ENCODE data around the gene PIK3R6. TPM values are rescaled to one million over a fixed set of nuclear protein-coding genes. Genes with fewer than 3 reads are reported as not detected.

The PIK3R6 gene
- total and polyA plus RNA-seq, 4 experiments from 2014 or later: 0.13 to 0.47 (median 0.21) TPM

GRCh38 chr17:8868529-8868951 is 1.1 kb upstream of the PIK3R6 start:
- POLR2A ChIA-PET (ENCODE audit: partially characterized antibody): interaction anchor here (1.7 kb wide), 1 partner anchor 97 kb away, joined by 4 read pairs; the partner anchor contains the start of gene PIK3R5
- CTCF ChIA-PET (ENCODE audit: partially characterized antibody): interaction anchor here (1.9 kb wide), 1 partner anchor 130 kb away, joined by 8 read pairs; no protein-coding TSS in a partner anchor
- no peak overlapping the region for H3K27ac ChIP-seq (ENCODE audit: low read depth, low read length)

GRCh38 chr17:8868092-8868491 is 618 bp upstream of the PIK3R6 start:
- H3K4me3 ChIP-seq (ENCODE audit: low read length in 2 of 2): no peak overlapping the region
- no peaks in the 10 kb centered on the region for H3K27me3 ChIP-seq (ENCODE audit: insufficient read depth, low read length)
- DNase-seq: no peak
- H3K4me1 ChIP-seq (ENCODE audit: insufficient read depth, low read length): peaks cover 17% of the 10 kb centered on the region
- no peaks in the 10 kb centered on the region for H3K36me3 ChIP-seq (ENCODE audit: insufficient read depth, low read length)
- POLR2A ChIA-PET (ENCODE audit: partially characterized antibody): interaction anchor here (0.9 to 1.7 kb wide), 2 partner anchors 8 to 98 kb away, joined by 3 to 4 read pairs; partner anchors contain the start of gene PIK3R5
- no peaks in the 10 kb centered on the region for H3K9me3 ChIP-seq (ENCODE audit: control insufficient read depth in 1 of 2, low read length in 2 of 2)
- Mint-ChIP-seq H3K36me3 (peaks cover 0 to 7% of the 10 kb centered on the region in 2 donors), H3K4me1 (peaks cover 17 to 33% (median 27%) of the 10 kb centered on the region in 4 donors), H3K9me3 (peaks cover 0 to 3% (median 0%) of the 10 kb centered on the region in 8 donors), H3K27ac (peak overlapping the region in 5 of 7 donors; percentile 7 to 90 (median 59)), H3K27me3 (no peaks in the 10 kb centered on the region), H3K4me3 (peak overlapping the region; percentile 26 to 89 (median 73))
- H3K27ac ChIP-seq (ENCODE audit: low read depth, low read length): no peak overlapping the region
- intact Hi-C loops (cut with micrococcal nuclease): no loop called here
- CTCF ChIA-PET (ENCODE audit: partially characterized antibody): interaction anchor here (0.9 to 1.9 kb wide), 2 partner anchors 27 to 130 kb away, joined by 3 to 8 read pairs; no protein-coding TSS in a partner anchor

More at GRCh38 chr17:8868529-8868951, 1.1 kb upstream of the PIK3R6 start:
- intact Hi-C loops (cut with micrococcal nuclease): no loop called here
- Mint-ChIP-seq H3K27ac (peak overlapping the region in 3 of 7 donors; percentile 19 to 90 (median 23)), H3K4me1 (peaks cover 17 to 37% (median 27%) of the 10 kb centered on the region in 4 donors), H3K36me3 (peaks cover 0 to 7% of the 10 kb centered on the region in 2 donors), H3K4me3 (peak overlapping the region in 3 of 8 donors; percentile 32 to 56 (median 50)), H3K27me3 (no peaks in the 10 kb centered on the region), H3K9me3 (peaks cover 0 to 3% (median 0%) of the 10 kb centered on the region in 8 donors)
- no peaks in the 10 kb centered on the region for H3K27me3 ChIP-seq (ENCODE audit: insufficient read depth, low read length)
- DNase-seq: no peak
- no peaks in the 10 kb centered on the region for H3K36me3 ChIP-seq (ENCODE audit: insufficient read depth, low read length)
- H3K9me3 ChIP-seq (ENCODE audit: control insufficient read depth in 1 of 2, low read length in 2 of 2): no peaks in the 10 kb centered on the region
- H3K4me3 ChIP-seq (ENCODE audit: low read length in 2 of 2): no peak overlapping the region
- H3K4me1 ChIP-seq (ENCODE audit: insufficient read depth, low read length): peaks cover 17% of the 10 kb centered on the region

GRCh38 chr17:8865811-8866210 is 1.7 kb downstream of the PIK3R6 start:
- peaks cover 0 to 3% (median 0%) of the 10 kb centered on the region in 8 donors for H3K9me3 Mint-ChIP-seq
- no peaks in the 10 kb centered on the region for H3K27me3 Mint-ChIP-seq
- peaks cover 0 to 7% of the 10 kb centered on the region in 2 donors for H3K36me3 Mint-ChIP-seq
- DNase-seq: no peak
- CTCF ChIA-PET (ENCODE audit: partially characterized antibody): interaction anchor here (1.5 kb wide), 1 partner anchor 132 kb away, joined by 3 read pairs; no protein-coding TSS in a partner anchor
- H3K27ac Mint-ChIP-seq: no peak overlapping the region
- Histone ChIP-seq H3K4me3 (ENCODE audit: low read length in 2 of 2) (no peak overlapping the region), H3K27me3 (ENCODE audit: insufficient read depth, low read length) (no peaks in the 10 kb centered on the region), H3K36me3 (ENCODE audit: insufficient read depth, low read length) (no peaks in the 10 kb centered on the region), H3K4me1 (ENCODE audit: insufficient read depth, low read length) (peaks cover 17% of the 10 kb centered on the region), H3K27ac (ENCODE audit: low read depth, low read length) (no peak overlapping the region), H3K9me3 (ENCODE audit: control insufficient read depth in 1 of 2, low read length in 2 of 2) (no peaks in the 10 kb centered on the region)
- no peak overlapping the region for H3K4me3 Mint-ChIP-seq
- H3K4me1 Mint-ChIP-seq: peaks cover 30 to 50% (median 40%) of the 10 kb centered on the region in 4 donors
- POLR2A ChIA-PET (ENCODE audit: partially characterized antibody): interaction anchor here (1.0 kb wide), 1 partner anchor 13 kb away, joined by 4 read pairs; no protein-coding TSS in a partner anchor
- intact Hi-C loops (cut with micrococcal nuclease): no loop called here

GRCh38 chr17:8865385-8865784 is 2.1 kb downstream of the PIK3R6 start:
- Mint-ChIP-seq H3K36me3 (peaks cover 0 to 7% of the 10 kb centered on the region in 2 donors), H3K27me3 (no peaks in the 10 kb centered on the region), H3K27ac (no peak overlapping the region), H3K9me3 (peaks cover 0 to 3% (median 0%) of the 10 kb centered on the region in 8 donors), H3K4me1 (peaks cover 30 to 50% (median 40%) of the 10 kb centered on the region in 4 donors), H3K4me3 (peak overlapping the region in 1 of 8 donors; percentile 21)
- no peak overlapping the region for H3K4me3 ChIP-seq (ENCODE audit: low read length in 2 of 2)
- no peak overlapping the region for H3K27ac ChIP-seq (ENCODE audit: low read depth, low read length)
- no peak for DNase-seq
- H3K4me1 ChIP-seq (ENCODE audit: insufficient read depth, low read length): peaks cover 17% of the 10 kb centered on the region
- CTCF ChIA-PET (ENCODE audit: partially characterized antibody): interaction anchor here (1.1 to 1.5 kb wide), 2 partner anchors 26 to 133 kb away, joined by 3 read pairs; no protein-coding TSS in a partner anchor
- no peaks in the 10 kb centered on the region for H3K36me3 ChIP-seq (ENCODE audit: insufficient read depth, low read length)
- POLR2A ChIA-PET (ENCODE audit: partially characterized antibody): interaction anchor here (1.0 kb wide), 1 partner anchor 13 kb away, joined by 4 read pairs; no protein-coding TSS in a partner anchor
- H3K9me3 ChIP-seq (ENCODE audit: control insufficient read depth in 1 of 2, low read length in 2 of 2): no peaks in the 10 kb centered on the region
- intact Hi-C loops (cut with micrococcal nuclease): no loop called here
- no peaks in the 10 kb centered on the region for H3K27me3 ChIP-seq (ENCODE audit: insufficient read depth, low read length)

GRCh38 chr17:8862213-8863056 is 5.0 kb downstream of the PIK3R6 start:
- peaks cover 23 to 42% (median 33%) of the 10 kb centered on the region in 4 donors for H3K4me1 Mint-ChIP-seq
- intact Hi-C loops (cut with micrococcal nuclease): no loop called here

GRCh38 chr17:8861495-8862181 is 5.8 kb downstream of the PIK3R6 start:
- intact Hi-C loops (cut with micrococcal nuclease): no loop called here
- Histone ChIP-seq H3K27me3 (ENCODE audit: insufficient read depth, low read length) (no peaks in the 10 kb centered on the region), H3K36me3 (ENCODE audit: insufficient read depth, low read length) (no peaks in the 10 kb centered on the region), H3K27ac (ENCODE audit: low read depth, low read length) (no peak overlapping the region), H3K4me3 (ENCODE audit: low read length in 2 of 2) (no peak overlapping the region), H3K4me1 (ENCODE audit: insufficient read depth, low read length) (peaks cover 10% of the 10 kb centered on the region), H3K9me3 (ENCODE audit: control insufficient read depth in 1 of 2, low read length in 2 of 2) (no peaks in the 10 kb centered on the region)
- Mint-ChIP-seq H3K4me3 (peak overlapping the region in 2 of 8 donors; percentile 2 to 32), H3K4me1 (peaks cover 17 to 42% (median 34%) of the 10 kb centered on the region in 4 donors), H3K27me3 (no peaks in the 10 kb centered on the region), H3K9me3 (peaks cover 0 to 3% (median 0%) of the 10 kb centered on the region in 8 donors), H3K27ac (peak overlapping the region in 1 of 7 donors; percentile 24), H3K36me3 (peaks cover 0 to 7% of the 10 kb centered on the region in 2 donors)
- no peak for DNase-seq
- POLR2A ChIA-PET (ENCODE audit: partially characterized antibody): no interaction called here
- CTCF ChIA-PET (ENCODE audit: partially characterized antibody): no interaction called here

More at GRCh38 chr17:8862213-8863056, 5.0 kb downstream of the PIK3R6 start:
- ChIA-PET CTCF (ENCODE audit: partially characterized antibody) (no interaction called here), POLR2A (ENCODE audit: partially characterized antibody) (no interaction called here)
- no peaks in the 10 kb centered on the region for H3K36me3 ChIP-seq (ENCODE audit: insufficient read depth, low read length)
- peaks cover 0 to 3% (median 0%) of the 10 kb centered on the region in 8 donors for H3K9me3 Mint-ChIP-seq
- DNase-seq: no peak
- no peak overlapping the region for H3K4me3 ChIP-seq (ENCODE audit: low read length in 2 of 2)
- no peaks in the 10 kb centered on the region for H3K27me3 Mint-ChIP-seq
- no peak overlapping the region for H3K27ac ChIP-seq (ENCODE audit: low read depth, low read length)
- H3K36me3 Mint-ChIP-seq: peaks cover 0 to 7% of the 10 kb centered on the region in 2 donors
- peaks cover 18% of the 10 kb centered on the region for H3K4me1 ChIP-seq (ENCODE audit: insufficient read depth, low read length)
- H3K4me3 Mint-ChIP-seq: peak overlapping the region in 2 of 8 donors; percentile 6 to 30
- no peaks in the 10 kb centered on the region for H3K9me3 ChIP-seq (ENCODE audit: control insufficient read depth in 1 of 2, low read length in 2 of 2)
- H3K27me3 ChIP-seq (ENCODE audit: insufficient read depth, low read length): no peaks in the 10 kb centered on the region
- H3K27ac Mint-ChIP-seq: peak overlapping the region in 3 of 7 donors; percentile 4 to 18 (median 12)
